ENCODE results near the gene KCNQ4. TPM values are rescaled to one million over a fixed set of nuclear protein-coding genes. Genes with fewer than 3 reads are reported as not detected.

KCNQ4 gene
- total and polyA plus RNA-seq, 2 donors (not counting 3 experiments of a cell fraction or from before 2014, with no cell fraction given): 0.06 to 0.07 TPM

- Histone ChIP-seq H4K20me1 (replicated peaks; ENCODE audit: control insufficient read depth, extremely low read depth, insufficient read depth, low read length) (no peaks in the 10 kb centered on the region), H3K4me3 (replicated peaks in 1 of 3; ENCODE audit: insufficient read depth in 1 of 3, low read depth in 1 of 3, low read length in 3 of 3) (no peak overlapping the region), H2AFZ (ENCODE audit: low read depth, low read length) (no peak overlapping the region), H3K27ac (ENCODE audit: insufficient read depth, low read depth, low read length) (no peak overlapping the region), H3K4me1 (ENCODE audit: control insufficient read depth, extremely low read depth, insufficient read depth, low read length) (no peaks in the 10 kb centered on the region), H3K9me1 (replicated peaks; ENCODE audit: control insufficient read depth, extremely low read depth, insufficient read depth, low read length) (no peaks in the 10 kb centered on the region), H3K4me2 (ENCODE audit: insufficient read depth, low read length) (no peak overlapping the region), H3K79me2 (ENCODE audit: control insufficient read depth, insufficient read depth, low read length) (no peaks in the 10 kb centered on the region), H3K36me3 (ENCODE audit: control insufficient read depth in 2 of 2, extremely low read depth in 1 of 2, insufficient read depth in 2 of 2, low read length in 2 of 2) (peaks cover 0 to 17% of the 10 kb centered on the region in 2 experiments), H3K9ac (replicated peaks; ENCODE audit: extremely low read depth, insufficient read depth, low read length) (no peak overlapping the region), H3K9me3 (replicated peaks; ENCODE audit: control insufficient read depth, insufficient read depth, low read length) (no peaks in the 10 kb centered on the region), H3K27me3 (ENCODE audit: control insufficient read depth in 2 of 2, insufficient read depth in 2 of 2, low read length in 2 of 2) (no peaks in the 10 kb centered on the region)
- FAIRE-seq (no peak), DNase-seq (ENCODE audit: low read depth, low spot score) (no peak)
- BruUV-seq (replicated peaks): no TSS peak
- intact Hi-C loops (cut with micrococcal nuclease): no loop called here
- no peak for TF ChIP-seq JUN (IDR thresholded peaks at IDR 0.05; ENCODE audit: borderline replicate concordance, insufficient read depth, insufficient read length, low read depth)
- TF ChIP-seq GATA2 (IDR thresholded peaks at IDR 0.05; ENCODE audit: insufficient read depth, insufficient read length, low read depth, low read length): no peak
- no peak for TF ChIP-seq POLR2AphosphoS5 (IDR thresholded peaks at IDR 0.05; ENCODE audit: insufficient read depth, low read depth, low read length)
- no peak for TF ChIP-seq FOS (IDR thresholded peaks at IDR 0.05; ENCODE audit: borderline replicate concordance, insufficient read depth, low read length)
- TF ChIP-seq, protein P1, sequence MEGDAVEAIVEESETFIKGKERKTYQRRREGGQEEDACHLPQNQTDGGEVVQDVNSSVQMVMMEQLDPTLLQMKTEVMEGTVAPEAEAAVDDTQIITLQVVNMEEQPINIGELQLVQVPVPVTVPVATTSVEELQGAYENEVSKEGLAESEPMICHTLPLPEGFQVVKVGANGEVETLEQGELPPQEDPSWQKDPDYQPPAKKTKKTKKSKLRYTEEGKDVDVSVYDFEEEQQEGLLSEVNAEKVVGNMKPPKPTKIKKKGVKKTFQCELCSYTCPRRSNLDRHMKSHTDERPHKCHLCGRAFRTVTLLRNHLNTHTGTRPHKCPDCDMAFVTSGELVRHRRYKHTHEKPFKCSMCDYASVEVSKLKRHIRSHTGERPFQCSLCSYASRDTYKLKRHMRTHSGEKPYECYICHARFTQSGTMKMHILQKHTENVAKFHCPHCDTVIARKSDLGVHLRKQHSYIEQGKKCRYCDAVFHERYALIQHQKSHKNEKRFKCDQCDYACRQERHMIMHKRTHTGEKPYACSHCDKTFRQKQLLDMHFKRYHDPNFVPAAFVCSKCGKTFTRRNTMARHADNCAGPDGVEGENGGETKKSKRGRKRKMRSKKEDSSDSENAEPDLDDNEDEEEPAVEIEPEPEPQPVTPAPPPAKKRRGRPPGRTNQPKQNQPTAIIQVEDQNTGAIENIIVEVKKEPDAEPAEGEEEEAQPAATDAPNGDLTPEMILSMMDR (IDR thresholded peaks at IDR 0.05; ENCODE audit: extremely low read depth in 1 of 2, insufficient read depth in 1 of 2, low read depth in 1 of 2, low read length in 2 of 2): no peak
- no peak for TF ChIP-seq MYC (IDR thresholded peaks at IDR 0.05; ENCODE audit: low read depth, low read length)
- TF ChIP-seq, protein P2, sequence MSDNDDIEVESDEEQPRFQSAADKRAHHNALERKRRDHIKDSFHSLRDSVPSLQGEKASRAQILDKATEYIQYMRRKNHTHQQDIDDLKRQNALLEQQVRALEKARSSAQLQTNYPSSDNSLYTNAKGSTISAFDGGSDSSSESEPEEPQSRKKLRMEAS (IDR thresholded peaks at IDR 0.05; ENCODE audit: insufficient read depth, insufficient read length): no peak
- TF ChIP-seq POLR2A (IDR thresholded peaks at IDR 0.05; ENCODE audit: low read depth, low read length): no peak
- no peak for TF ChIP-seq EZH2 (IDR thresholded peaks at IDR 0.05; ENCODE audit: borderline replicate concordance, low read depth, low read length, severe bottlenecking)
- dilution Hi-C loops (cut with MboI; ENCODE audit: extremely low pct_ligation_motif_present, low sequenced_read_pairs): no loop called here
- CTCF ChIA-PET: no interaction called here
- POLR2A ChIA-PET: no interaction called here
These were observed 22.6 kb upstream of the KCNQ4 start for GRCh38 chr1:40760984-40761383.
